H1 (cell line): ENCODE measurements around the gene AGGF1. TPM values are rescaled to one million over a fixed set of nuclear protein-coding genes. Genes with fewer than 3 reads are reported as not detected.

Source experiments
- CBX5 ChIP-seq: fragments of 300-800, 300-1000 bp; sonication (generic); IDR thresholded peaks from 2 replicates; pipeline ENCODE4 v1.7.1; 2016; ENCODE audit warnings: antibody characterized with exemption, low read length, low read depth
- KDM5A ChIP-seq: fragments of 200-600 bp; IDR thresholded peaks from 2 replicates; pipeline ENCODE4 v1.7.1; 2012; ENCODE audit warnings: mild to moderate bottlenecking, low read length, inconsistent platforms, mixed read lengths
- NRF1 ChIP-seq: IDR thresholded peaks from 2 replicates; pipeline ENCODE4 v1.6.1; 2011; ENCODE audit warnings: mild to moderate bottlenecking, low read depth, low read length, improper control_type of control experiment
- polyA plus RNA-seq, 7 experiments: library from polyadenylated mRNA; depleted of rRNA in 3 of 7; stranded (reverse) in 5 of 7; unstranded in 2 of 7; fragments of >200 nt in 5 of 7; fragments of 200-250 nt in 2 of 7; gene quantifications; 1 replicate in 5 of 7; 2 replicates in 1 of 7; 4 replicates in 1 of 7; pipeline versions ENCODE4 v1.2.1 to v1.2.3, GENCODE V29; 2011 to 2013; ENCODE audit warnings: missing spikeins in 2 of 7, mixed read lengths in 2 of 7
- total RNA-seq: library from RNA; stranded (reverse); fragmentation: NEBNext Ultra II Directional; extraction: Animal tissue kit (Norgen Biotek cat#: 25700); gene quantifications from 2 replicates; pipeline ENCODE4 v1.2.1, GENCODE V29; 2021

AGGF1 gene
- total and polyA plus RNA-seq, 2 of the 8 experiments (the other 6 are each of a cell fraction or from before 2014, with no cell fraction given), result 7.3 to 19.0 TPM

DNA sequence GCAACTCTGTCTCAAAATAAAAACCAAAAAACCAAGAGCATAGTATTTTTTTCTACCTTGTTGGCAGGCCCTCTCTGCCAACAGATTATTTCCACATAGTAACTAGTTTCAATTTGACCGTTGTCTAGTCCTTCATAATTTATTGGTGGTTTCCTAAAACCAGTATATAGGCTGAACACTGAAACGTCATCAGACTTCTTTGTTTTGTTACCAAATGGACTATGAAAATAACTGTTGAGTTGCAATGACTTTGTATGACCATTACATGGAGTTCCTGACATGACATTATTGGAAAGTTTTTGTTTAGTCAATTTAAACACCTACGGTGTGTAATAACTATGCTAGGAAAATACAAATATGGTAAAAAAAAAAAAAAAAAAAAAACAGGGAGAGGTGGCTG lies 1.7 kb downstream of the AGGF1 start (continued):
- TF ChIP-seq NRF1 (no peak), CBX5 (no peak), KDM5A (no peak)
